UCSD-AML1 (cell line): ENCODE data around the gene MARK2.
"Not testable (repeated sequence)": the region's sequence is repeated elsewhere in the genome, so short reads cannot be mapped to it uniquely, and the experiment has no call there.

Experiments used
- DNase-seq: peaks from one replicate; lab custom pipeline; 2025; ENCODE audit not compliant: unreplicated experiment; lab: John Stamatoyannopoulos, UW

Gene MARK2

GRCh38 chr11:63838678-63839507, at the start of gene MARK2:
Gene MARK2, plus strand, starts transcription at chr11:63839110. Its CDS starts 397 bp downstream, at chr11:63839507.
- peak; percentile 99 for DNase-seq

- no peak for DNase-seq
Observed at GRCh38 chr11:63791495-63792167, 47.3 kb upstream of the MARK2 start.

GRCh38 chr11:63793161-63793560, 45.7 kb upstream of the MARK2 start:
- DNase-seq, result no peak

- no peak for DNase-seq
Observed at GRCh38 chr11:63795066-63795465, 43.8 kb upstream of the MARK2 start.

GRCh38 chr11:63800921-63801320, 38.0 kb upstream of the MARK2 start:
- no peak for DNase-seq

GRCh38 chr11:63802637-63803414, 36.1 kb upstream of the MARK2 start:
- DNase-seq, result no peak

GRCh38 chr11:63804259-63804658, 34.7 kb upstream of the MARK2 start:
- DNase-seq, result no peak

GRCh38 chr11:63805844-63806415, 33.0 kb upstream of the MARK2 start:
- no peak for DNase-seq

- not testable (repeated sequence) for DNase-seq
Observed at GRCh38 chr11:63810383-63810782, 28.5 kb upstream of the MARK2 start.

- DNase-seq, result no peak
Observed at GRCh38 chr11:63811522-63811921, 27.4 kb upstream of the MARK2 start.

GRCh38 chr11:63813035-63813562, 25.8 kb upstream of the MARK2 start, which contains the start of gene SPINDOC:
Gene SPINDOC, plus strand, starts transcription at chr11:63813456. Its CDS starts 231 bp downstream, at chr11:63813687.
- DNase-seq, result peak; percentile 80

GRCh38 chr11:63813563-63814382, 25.1 kb upstream of the MARK2 start:
- peak; percentile 71 for DNase-seq

- no peak for DNase-seq
Observed at GRCh38 chr11:63814383-63814736, 24.6 kb upstream of the MARK2 start.

- DNase-seq, result no peak
Observed at GRCh38 chr11:63816166-63816565, 22.7 kb upstream of the MARK2 start.

- no peak for DNase-seq
Observed at GRCh38 chr11:63816732-63817131, 22.2 kb upstream of the MARK2 start.

- DNase-seq, result no peak
Observed at GRCh38 chr11:63817758-63818498, 21.0 kb upstream of the MARK2 start.

- no peak for DNase-seq
Observed at GRCh38 chr11:63818609-63819008, 20.3 kb upstream of the MARK2 start.

GRCh38 chr11:63821411-63821810, 17.5 kb upstream of the MARK2 start:
- no peak for DNase-seq

- no peak for DNase-seq
Observed at GRCh38 chr11:63826471-63827190, 12.3 kb upstream of the MARK2 start.
